ENCODE results near the gene PRR27.

GRCh38 chr4:70197842-70198241 lies 43.8 kb downstream of the PRR27 start:
- TF ChIP-seq CTCF (conservative IDR thresholded peaks at IDR 0.05 in 1 of 2, IDR thresholded peaks at IDR 0.05 in 1 of 2; ENCODE audit: extremely low read depth in 1 of 2, insufficient read depth in 1 of 2, low read depth in 1 of 2, low read length in 2 of 2) (no peak), EZH2 (IDR thresholded peaks at IDR 0.05; ENCODE audit: borderline replicate concordance, low read length) (no peak)
